Panc1 (cell line): ENCODE data around the gene OXCT1.

Experiments used
- SIN3A ChIP-seq: IDR thresholded peaks from 2 replicates; pipeline ENCODE4 v1.6.1; 2012; ENCODE audit warnings: low read depth, mild to moderate bottlenecking, low read length, moderate library complexity, borderline replicate concordance; ENCODE audit not compliant: insufficient read depth
- TF ChIP-seq, protein P1 (sequence below): fragments of 450-650 bp; IDR thresholded peaks from 2 replicates; pipeline ENCODE4 v1.5.1; 2017; ENCODE audit warnings: mild to moderate bottlenecking
- TF ChIP-seq, protein P2 (sequence below), 2 experiments: IDR thresholded peaks; 2 replicates each; pipeline ENCODE4 v1.6.1; 2011 to 2012; ENCODE audit warnings: low read depth in 2 of 2, control low read depth in 1 of 2, low read length in 1 of 2, mild to moderate bottlenecking in 1 of 2, moderate library complexity in 1 of 2; ENCODE audit not compliant: insufficient read depth in 1 of 2

DNA sequence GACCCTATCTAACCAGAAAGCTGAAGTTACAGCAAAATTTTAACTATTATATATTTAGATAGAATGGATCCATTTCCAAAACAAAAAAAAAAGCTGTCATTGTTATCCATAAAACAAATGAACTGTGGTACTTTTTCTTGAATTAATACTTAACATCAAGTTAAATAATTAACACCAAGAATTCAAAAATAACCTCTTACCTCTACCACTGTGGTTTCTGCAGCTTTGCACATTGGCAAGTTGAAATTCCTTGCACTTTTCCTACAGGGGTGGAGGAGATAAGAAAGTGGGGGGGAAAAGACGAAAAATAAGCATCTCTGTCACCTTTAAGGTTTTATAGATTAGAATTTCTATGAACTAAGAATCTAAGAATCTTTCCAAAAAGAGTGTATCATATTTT, 30.0 kb downstream of the OXCT1 start:
- TF ChIP-seq, protein P1, sequence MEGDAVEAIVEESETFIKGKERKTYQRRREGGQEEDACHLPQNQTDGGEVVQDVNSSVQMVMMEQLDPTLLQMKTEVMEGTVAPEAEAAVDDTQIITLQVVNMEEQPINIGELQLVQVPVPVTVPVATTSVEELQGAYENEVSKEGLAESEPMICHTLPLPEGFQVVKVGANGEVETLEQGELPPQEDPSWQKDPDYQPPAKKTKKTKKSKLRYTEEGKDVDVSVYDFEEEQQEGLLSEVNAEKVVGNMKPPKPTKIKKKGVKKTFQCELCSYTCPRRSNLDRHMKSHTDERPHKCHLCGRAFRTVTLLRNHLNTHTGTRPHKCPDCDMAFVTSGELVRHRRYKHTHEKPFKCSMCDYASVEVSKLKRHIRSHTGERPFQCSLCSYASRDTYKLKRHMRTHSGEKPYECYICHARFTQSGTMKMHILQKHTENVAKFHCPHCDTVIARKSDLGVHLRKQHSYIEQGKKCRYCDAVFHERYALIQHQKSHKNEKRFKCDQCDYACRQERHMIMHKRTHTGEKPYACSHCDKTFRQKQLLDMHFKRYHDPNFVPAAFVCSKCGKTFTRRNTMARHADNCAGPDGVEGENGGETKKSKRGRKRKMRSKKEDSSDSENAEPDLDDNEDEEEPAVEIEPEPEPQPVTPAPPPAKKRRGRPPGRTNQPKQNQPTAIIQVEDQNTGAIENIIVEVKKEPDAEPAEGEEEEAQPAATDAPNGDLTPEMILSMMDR, result no peak
- TF ChIP-seq, protein P2, sequence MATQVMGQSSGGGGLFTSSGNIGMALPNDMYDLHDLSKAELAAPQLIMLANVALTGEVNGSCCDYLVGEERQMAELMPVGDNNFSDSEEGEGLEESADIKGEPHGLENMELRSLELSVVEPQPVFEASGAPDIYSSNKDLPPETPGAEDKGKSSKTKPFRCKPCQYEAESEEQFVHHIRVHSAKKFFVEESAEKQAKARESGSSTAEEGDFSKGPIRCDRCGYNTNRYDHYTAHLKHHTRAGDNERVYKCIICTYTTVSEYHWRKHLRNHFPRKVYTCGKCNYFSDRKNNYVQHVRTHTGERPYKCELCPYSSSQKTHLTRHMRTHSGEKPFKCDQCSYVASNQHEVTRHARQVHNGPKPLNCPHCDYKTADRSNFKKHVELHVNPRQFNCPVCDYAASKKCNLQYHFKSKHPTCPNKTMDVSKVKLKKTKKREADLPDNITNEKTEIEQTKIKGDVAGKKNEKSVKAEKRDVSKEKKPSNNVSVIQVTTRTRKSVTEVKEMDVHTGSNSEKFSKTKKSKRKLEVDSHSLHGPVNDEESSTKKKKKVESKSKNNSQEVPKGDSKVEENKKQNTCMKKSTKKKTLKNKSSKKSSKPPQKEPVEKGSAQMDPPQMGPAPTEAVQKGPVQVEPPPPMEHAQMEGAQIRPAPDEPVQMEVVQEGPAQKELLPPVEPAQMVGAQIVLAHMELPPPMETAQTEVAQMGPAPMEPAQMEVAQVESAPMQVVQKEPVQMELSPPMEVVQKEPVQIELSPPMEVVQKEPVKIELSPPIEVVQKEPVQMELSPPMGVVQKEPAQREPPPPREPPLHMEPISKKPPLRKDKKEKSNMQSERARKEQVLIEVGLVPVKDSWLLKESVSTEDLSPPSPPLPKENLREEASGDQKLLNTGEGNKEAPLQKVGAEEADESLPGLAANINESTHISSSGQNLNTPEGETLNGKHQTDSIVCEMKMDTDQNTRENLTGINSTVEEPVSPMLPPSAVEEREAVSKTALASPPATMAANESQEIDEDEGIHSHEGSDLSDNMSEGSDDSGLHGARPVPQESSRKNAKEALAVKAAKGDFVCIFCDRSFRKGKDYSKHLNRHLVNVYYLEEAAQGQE (IDR thresholded peaks at IDR 0.05; ENCODE audit: insufficient read depth in 1 of 2, low read depth in 2 of 2, low read length in 1 of 2), result no peak
- TF ChIP-seq SIN3A, result no peak
